ENCODE data around the gene SLC25A29. TPM values are rescaled to one million over a fixed set of nuclear protein-coding genes. Genes with fewer than 3 reads are reported as not detected.

The SLC25A29 gene
- polyA plus RNA-seq, 4 donors: 8.3 to 32.7 (median 14.8) TPM

DNA sequence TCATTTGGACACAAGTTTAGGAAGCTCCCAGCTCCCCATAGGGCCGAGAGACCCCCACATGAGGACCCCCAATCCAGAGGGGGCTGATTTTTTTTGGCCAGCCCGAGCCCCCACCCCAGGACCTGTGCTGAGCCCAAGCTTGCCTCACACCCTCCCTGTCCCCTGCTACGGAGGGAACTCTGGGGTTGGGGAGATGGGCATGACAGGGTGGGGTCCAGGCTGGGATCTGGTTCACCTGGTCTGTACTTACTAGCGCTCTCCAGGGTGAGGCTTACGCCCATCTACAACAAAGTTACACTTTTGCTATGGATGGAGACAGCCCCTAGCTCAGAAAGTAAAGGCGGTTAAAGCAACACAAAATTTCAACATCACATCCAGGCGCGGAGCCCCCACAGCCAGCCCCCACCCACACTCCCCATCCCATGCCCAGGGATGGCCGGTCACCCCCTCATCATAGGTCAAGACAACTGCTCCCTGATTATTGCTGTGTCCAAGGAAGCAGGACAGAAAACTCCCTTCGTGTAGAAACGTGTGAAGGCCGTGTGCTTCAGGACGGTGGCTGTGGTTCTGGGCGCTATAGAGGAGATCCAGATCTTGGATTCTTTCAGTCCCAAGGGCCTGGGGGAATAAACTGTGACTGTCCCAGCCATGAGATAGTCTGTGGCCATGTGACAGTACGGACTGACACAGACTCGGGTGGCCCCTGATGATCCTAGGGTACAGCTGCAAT is 10.7 kb downstream of the SLC25A29 start:
- Histone ChIP-seq H3K4me1 (ENCODE audit: control insufficient read depth in 3 of 3, insufficient read depth in 2 of 3, low read depth in 1 of 3, low read length in 2 of 3) (peaks cover 0 to 9% (median 0%) of the 10 kb centered on the region in 3 donors), H3K36me3 (ENCODE audit: control insufficient read depth in 3 of 3, insufficient read depth in 2 of 3, low read depth in 1 of 3, low read length in 3 of 3) (peaks cover 0 to 42% (median 2%) of the 10 kb centered on the region in 3 donors), H3K9me3 (ENCODE audit: control insufficient read depth in 2 of 2, insufficient read depth in 1 of 2, low read depth in 1 of 2, low read length in 1 of 2) (no peaks in the 10 kb centered on the region), H3K27me3 (ENCODE audit: control insufficient read depth in 3 of 3, insufficient read depth in 3 of 3, low read length in 3 of 3) (no peaks in the 10 kb centered on the region), H3K4me3 (ENCODE audit: low read depth in 1 of 3, low read length in 3 of 3) (no peak overlapping the region), H3K27ac (ENCODE audit: low read depth in 1 of 3, low read length in 2 of 3) (no peak overlapping the region)
- 91 to 94% (median 94%) methylated on average over 16 of the region's 16 CpGs for whole genome bisulfite sequencing, 3 donors
- DNase-seq (no peak), FAIRE-seq (no peak)

- Histone ChIP-seq H3K9me3 (ENCODE audit: control insufficient read depth in 2 of 2, insufficient read depth in 1 of 2, low read depth in 1 of 2, low read length in 1 of 2) (no peaks in the 10 kb centered on the region), H3K27me3 (ENCODE audit: control insufficient read depth in 3 of 3, insufficient read depth in 3 of 3, low read length in 3 of 3) (no peaks in the 10 kb centered on the region), H3K4me3 (ENCODE audit: low read depth in 1 of 3, low read length in 3 of 3) (no peak overlapping the region), H3K27ac (ENCODE audit: low read depth in 1 of 3, low read length in 2 of 3) (no peak overlapping the region), H3K4me1 (ENCODE audit: control insufficient read depth in 3 of 3, insufficient read depth in 2 of 3, low read depth in 1 of 3, low read length in 2 of 3) (peaks cover 0 to 12% (median 0%) of the 10 kb centered on the region in 3 donors), H3K36me3 (ENCODE audit: control insufficient read depth in 3 of 3, insufficient read depth in 2 of 3, low read depth in 1 of 3, low read length in 3 of 3) (peaks cover 0 to 46% (median 2%) of the 10 kb centered on the region in 3 donors)
- 93 to 97% (median 96%) methylated on average over 2 of the region's 2 CpGs for WGBS, 3 donors
- DNase-seq (no peak), FAIRE-seq (no peak)
Observed at GRCh38 chr14:100294963-100295330, 11.3 kb downstream of the SLC25A29 start.

GRCh38 chr14:100294213-100294962 is 11.9 kb downstream of the SLC25A29 start:
- Histone ChIP-seq H3K27me3 (ENCODE audit: control insufficient read depth in 3 of 3, insufficient read depth in 3 of 3, low read length in 3 of 3) (no peaks in the 10 kb centered on the region), H3K27ac (ENCODE audit: low read depth in 1 of 3, low read length in 2 of 3) (no peak overlapping the region), H3K36me3 (ENCODE audit: control insufficient read depth in 3 of 3, insufficient read depth in 2 of 3, low read depth in 1 of 3, low read length in 3 of 3) (peaks cover 0 to 46% (median 2%) of the 10 kb centered on the region in 3 donors), H3K9me3 (ENCODE audit: control insufficient read depth in 2 of 2, insufficient read depth in 1 of 2, low read depth in 1 of 2, low read length in 1 of 2) (no peaks in the 10 kb centered on the region), H3K4me3 (ENCODE audit: low read depth in 1 of 3, low read length in 3 of 3) (no peak overlapping the region), H3K4me1 (ENCODE audit: control insufficient read depth in 3 of 3, insufficient read depth in 2 of 3, low read depth in 1 of 3, low read length in 2 of 3) (peaks cover 0 to 12% (median 0%) of the 10 kb centered on the region in 3 donors)
- 80 to 93% (median 83%) methylated on average over 12 of the region's 12 CpGs for WGBS, 3 donors
- no peak for DNase-seq
- FAIRE-seq: no peak

GRCh38 chr14:100293497-100294212 is 12.6 kb downstream of the SLC25A29 start:
- Histone ChIP-seq H3K9me3 (ENCODE audit: control insufficient read depth in 2 of 2, insufficient read depth in 1 of 2, low read depth in 1 of 2, low read length in 1 of 2) (no peaks in the 10 kb centered on the region), H3K27me3 (ENCODE audit: control insufficient read depth in 3 of 3, insufficient read depth in 3 of 3, low read length in 3 of 3) (no peaks in the 10 kb centered on the region), H3K4me1 (ENCODE audit: control insufficient read depth in 3 of 3, insufficient read depth in 2 of 3, low read depth in 1 of 3, low read length in 2 of 3) (peaks cover 0 to 12% (median 0%) of the 10 kb centered on the region in 3 donors), H3K36me3 (ENCODE audit: control insufficient read depth in 3 of 3, insufficient read depth in 2 of 3, low read depth in 1 of 3, low read length in 3 of 3) (peaks cover 0 to 46% (median 2%) of the 10 kb centered on the region in 3 donors), H3K27ac (ENCODE audit: low read depth in 1 of 3, low read length in 2 of 3) (no peak overlapping the region), H3K4me3 (ENCODE audit: low read depth in 1 of 3, low read length in 3 of 3) (no peak overlapping the region)
- DNase-seq: no peak
- FAIRE-seq: no peak
- WGBS, 3 donors: 81 to 86% (median 83%) methylated on average over 14 of the region's 14 CpGs

DNA sequence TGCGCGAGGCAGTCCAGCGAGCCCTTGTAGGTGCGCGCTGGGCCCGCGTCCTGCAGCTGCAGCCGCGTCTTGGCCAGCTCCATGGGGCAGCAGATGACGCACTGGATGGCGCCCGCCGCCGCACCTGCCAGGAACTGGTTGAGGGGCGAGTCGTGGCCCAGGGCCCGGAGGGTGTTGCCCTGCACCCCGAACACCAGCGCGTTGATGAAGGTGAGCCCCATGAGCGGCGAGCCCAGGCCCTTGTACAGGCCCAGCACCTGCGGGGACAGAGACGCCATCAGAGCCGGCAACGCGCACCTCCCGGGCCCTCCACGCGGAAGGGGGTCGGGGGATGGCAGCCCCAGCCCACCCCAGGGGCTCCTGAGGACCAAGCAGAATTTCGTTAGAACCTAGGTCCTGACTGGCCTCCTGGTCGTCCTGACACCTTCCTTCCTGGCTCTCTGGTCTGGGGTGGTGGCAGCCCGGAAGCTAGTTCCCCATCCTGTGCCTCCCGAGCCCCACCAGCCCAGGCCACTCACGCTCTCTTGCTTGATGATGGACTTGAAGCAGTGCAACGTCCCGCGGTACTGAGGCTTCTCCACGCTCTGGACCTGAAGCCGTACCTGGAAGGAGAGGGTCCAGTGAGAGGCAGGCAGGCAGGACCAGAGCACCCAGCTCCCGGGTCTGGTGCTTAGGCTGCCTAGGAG is 13.3 kb downstream of the SLC25A29 start:
- Histone ChIP-seq H3K27ac (ENCODE audit: low read depth in 1 of 3, low read length in 2 of 3) (no peak overlapping the region), H3K4me3 (ENCODE audit: low read depth in 1 of 3, low read length in 3 of 3) (no peak overlapping the region), H3K9me3 (ENCODE audit: control insufficient read depth in 2 of 2, insufficient read depth in 1 of 2, low read depth in 1 of 2, low read length in 1 of 2) (no peaks in the 10 kb centered on the region), H3K36me3 (ENCODE audit: control insufficient read depth in 3 of 3, insufficient read depth in 2 of 3, low read depth in 1 of 3, low read length in 3 of 3) (peaks cover 0 to 38% (median 2%) of the 10 kb centered on the region in 3 donors), H3K27me3 (ENCODE audit: control insufficient read depth in 3 of 3, insufficient read depth in 3 of 3, low read length in 3 of 3) (no peaks in the 10 kb centered on the region), H3K4me1 (ENCODE audit: control insufficient read depth in 3 of 3, insufficient read depth in 2 of 3, low read depth in 1 of 3, low read length in 2 of 3) (peaks cover 0 to 12% (median 0%) of the 10 kb centered on the region in 3 donors)
- WGBS, 3 donors: 95 to 96% (median 96%) methylated on average over 41 to 42 of the region's 42 CpGs
- DNase-seq: no peak
- FAIRE-seq: no peak

- no peak for FAIRE-seq
Observed at GRCh38 chr14:100292301-100292775, 13.9 kb downstream of the SLC25A29 start.

DNA sequence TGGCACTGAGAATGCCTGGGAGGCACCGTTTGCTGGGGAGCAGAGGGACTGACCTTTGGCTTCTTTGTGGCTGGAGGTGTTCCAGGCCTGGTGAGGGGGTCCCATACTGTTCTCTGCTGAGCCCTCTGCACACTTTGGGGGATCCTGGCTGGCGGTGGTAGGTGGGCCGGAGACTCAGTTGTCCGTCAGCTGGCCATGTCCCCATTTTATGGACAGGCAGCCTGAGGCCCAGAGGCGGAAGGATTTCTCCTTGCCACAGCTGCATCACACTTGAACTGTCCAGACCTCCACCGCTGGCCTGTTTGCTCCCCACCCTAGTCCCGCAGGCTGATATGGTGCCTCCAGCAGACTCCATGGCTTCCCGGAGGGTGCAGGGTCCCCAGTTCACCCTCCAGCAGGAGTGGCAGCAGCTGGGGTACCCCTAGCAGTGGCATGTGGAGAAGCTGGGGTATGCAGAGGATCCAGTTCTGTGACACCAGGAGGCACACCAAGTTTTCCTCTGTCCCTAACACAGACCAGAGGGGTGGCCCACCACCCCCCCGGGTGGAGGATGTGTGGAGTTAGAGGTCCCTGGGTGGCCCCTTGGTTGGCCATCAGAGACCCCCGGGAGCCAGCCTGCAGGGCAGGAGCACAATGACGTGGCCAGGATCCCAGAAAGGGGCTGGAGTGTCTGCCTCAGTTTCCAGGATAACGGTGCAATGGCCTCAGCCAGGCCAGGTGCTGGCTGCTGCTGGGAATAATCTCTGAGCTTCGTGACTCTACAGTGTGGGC is 14.8 kb downstream of the SLC25A29 start:
- Histone ChIP-seq H3K4me1 (ENCODE audit: control insufficient read depth in 3 of 3, insufficient read depth in 2 of 3, low read depth in 1 of 3, low read length in 2 of 3) (peaks cover 0 to 15% (median 0%) of the 10 kb centered on the region in 3 donors), H3K9me3 (ENCODE audit: control insufficient read depth in 2 of 2, insufficient read depth in 1 of 2, low read depth in 1 of 2, low read length in 1 of 2) (no peaks in the 10 kb centered on the region), H3K4me3 (ENCODE audit: low read depth in 1 of 3, low read length in 3 of 3) (no peak overlapping the region), H3K27ac (ENCODE audit: low read depth in 1 of 3, low read length in 2 of 3) (no peak overlapping the region), H3K27me3 (ENCODE audit: control insufficient read depth in 3 of 3, insufficient read depth in 3 of 3, low read length in 3 of 3) (no peaks in the 10 kb centered on the region), H3K36me3 (ENCODE audit: control insufficient read depth in 3 of 3, insufficient read depth in 2 of 3, low read depth in 1 of 3, low read length in 3 of 3) (peaks cover 0 to 36% (median 2%) of the 10 kb centered on the region in 3 donors)
- FAIRE-seq (no peak), DNase-seq (no peak)
- 91 to 93% (median 92%) methylated on average over 13 of the region's 13 CpGs for WGBS, 3 donors

More at GRCh38 chr14:100292301-100292775, 13.9 kb downstream of the SLC25A29 start:
- H3K36me3 ChIP-seq (ENCODE audit: control insufficient read depth in 3 of 3, insufficient read depth in 2 of 3, low read depth in 1 of 3, low read length in 3 of 3): peaks cover 0 to 36% (median 2%) of the 10 kb centered on the region in 3 donors
- H3K4me1 ChIP-seq (ENCODE audit: control insufficient read depth in 3 of 3, insufficient read depth in 2 of 3, low read depth in 1 of 3, low read length in 2 of 3): peaks cover 0 to 12% (median 0%) of the 10 kb centered on the region in 3 donors
- DNase-seq: no peak
- H3K27ac ChIP-seq (ENCODE audit: low read depth in 1 of 3, low read length in 2 of 3): no peak overlapping the region
- no peaks in the 10 kb centered on the region for H3K9me3 ChIP-seq (ENCODE audit: control insufficient read depth in 2 of 2, insufficient read depth in 1 of 2, low read depth in 1 of 2, low read length in 1 of 2)
- H3K4me3 ChIP-seq (ENCODE audit: low read depth in 1 of 3, low read length in 3 of 3): no peak overlapping the region
- H3K27me3 ChIP-seq (ENCODE audit: control insufficient read depth in 3 of 3, insufficient read depth in 3 of 3, low read length in 3 of 3): no peaks in the 10 kb centered on the region
- WGBS, 3 donors: 95 to 97% (median 97%) methylated on average over 43 to 61 of the region's 61 CpGs

Data from small intestine (tissue), 7 donors.